GM23248 (cell line): ENCODE data around the gene KCNH6.

ENCODE experiments used
- EZH2 ChIP-seq: fragments of 200-600 bp; sonication (generic); IDR thresholded peaks from 2 replicates; pipeline ENCODE4 v1.6.1; 2018; ENCODE audit warnings: antibody characterized with exemption, mild to moderate bottlenecking; ENCODE audit not compliant: insufficient read depth, poor library complexity, severe bottlenecking
- EZH2phosphoT487 ChIP-seq: fragments of 200-600 bp; sonication (generic); IDR thresholded peaks from 2 replicates; pipeline ENCODE4 v1.6.1; 2018; ENCODE audit warnings: antibody characterized with exemption, moderate library complexity, mild to moderate bottlenecking, low read depth; ENCODE audit not compliant: insufficient read depth

GRCh38 chr17:63512388-63512787 lies 10.8 kb upstream of the KCNH6 start:
- TF ChIP-seq EZH2 (no peak), EZH2phosphoT487 (no peak)
